Measurements from ENCODE around the gene FAM120A.

The FAM120A gene

GRCh38 chr9:93601063-93601462 lies 149.6 kb downstream of the FAM120A start:
- TF ChIP-seq CTCF (IDR thresholded peaks at IDR 0.05; ENCODE audit: low read depth, low read length, missing control alignments) = no peak
- no peak overlapping the region for H3K4me3 ChIP-seq (ENCODE audit: low read depth, low read length)
- DNase-seq (ENCODE audit: low read depth) = no peak

GRCh38 chr9:93601666-93602065 lies 150.2 kb downstream of the FAM120A start:
- no peak for TF ChIP-seq CTCF (IDR thresholded peaks at IDR 0.05; ENCODE audit: low read depth, low read length, missing control alignments)
- DNase-seq (ENCODE audit: low read depth) = no peak
- H3K4me3 ChIP-seq (ENCODE audit: low read depth, low read length) = no peak overlapping the region

- no peak for TF ChIP-seq CTCF (IDR thresholded peaks at IDR 0.05; ENCODE audit: low read depth, low read length, missing control alignments)
- DNase-seq (ENCODE audit: low read depth) = no peak
Observed at GRCh38 chr9:93603011-93603410, 151.5 kb downstream of the FAM120A start.

GRCh38 chr9:93603906-93604326 lies 152.4 kb downstream of the FAM120A start:
- no peak overlapping the region for H3K4me3 ChIP-seq (ENCODE audit: low read depth, low read length)
- no peak for TF ChIP-seq CTCF (IDR thresholded peaks at IDR 0.05; ENCODE audit: low read depth, low read length, missing control alignments)
- no peak for DNase-seq (ENCODE audit: low read depth)

More at GRCh38 chr9:93603011-93603410, 151.5 kb downstream of the FAM120A start:
- no peak overlapping the region for H3K4me3 ChIP-seq (ENCODE audit: low read depth, low read length)

GRCh38 chr9:93606187-93606586 lies 154.7 kb downstream of the FAM120A start:
- H3K4me3 ChIP-seq (ENCODE audit: low read depth, low read length) = no peak overlapping the region
- DNase-seq (ENCODE audit: low read depth) = no peak
- no peak for TF ChIP-seq CTCF (IDR thresholded peaks at IDR 0.05; ENCODE audit: low read depth, low read length, missing control alignments)

GRCh38 chr9:93610206-93610605 lies 158.7 kb downstream of the FAM120A start:
- TF ChIP-seq CTCF (IDR thresholded peaks at IDR 0.05; ENCODE audit: low read depth, low read length, missing control alignments) = no peak
- H3K4me3 ChIP-seq (ENCODE audit: low read depth, low read length) = no peak overlapping the region
- DNase-seq (ENCODE audit: low read depth) = no peak

- H3K4me3 ChIP-seq (ENCODE audit: low read depth, low read length) = no peak overlapping the region
- no peak for DNase-seq (ENCODE audit: low read depth)
- no peak for TF ChIP-seq CTCF (IDR thresholded peaks at IDR 0.05; ENCODE audit: low read depth, low read length, missing control alignments)
Observed at GRCh38 chr9:93612052-93612795, 160.7 kb downstream of the FAM120A start.
